H1 (cell line): Measurements from ENCODE around the gene SLIT3. TPM values are rescaled to one million over a fixed set of nuclear protein-coding genes. Genes with fewer than 3 reads are reported as not detected.

ENCODE experiments used
- CTCF ChIA-PET: fragments of 300-600 bp; sonication (Branson Sonifier 250); formaldehyde crosslinking; loops from one replicate; lab custom pipeline; 2021; ENCODE audit not compliant: partially characterized antibody; lab: Charles Lee
- POLR2A ChIA-PET: fragments of 300-600 bp; sonication (Branson Sonifier 250); formaldehyde crosslinking; loops from one replicate; lab custom pipeline; 2021; ENCODE audit warnings: inconsistent platforms; ENCODE audit not compliant: partially characterized antibody; lab: Charles Lee
- DNase-seq, 2 experiments: peaks; one replicate each; pipeline versions ENCODE4 v3.0.0 to v3.0.0-alpha.2; 2010 to 2022; ENCODE audit warnings: low spot score in 2 of 2, low read depth in 1 of 2, mixed read lengths in 1 of 2
- FAIRE-seq: peaks from 2 replicates; lab custom pipeline; 2011; peaks lifted over from hg19 to GRCh38; lab: Jason Lieb, UNC
- H2AFZ ChIP-seq: 2 replicates; pipeline ENCODE4 v1.8.1; 2012; ENCODE audit warnings: low read length, inconsistent platforms
- H2AK5ac ChIP-seq: 2 replicates; pipeline ENCODE4 v1.6.1; 2013; ENCODE audit warnings: low read depth, low read length
- H2BK120ac ChIP-seq: replicated peaks from 2 replicates; pipeline ENCODE3; 2013; ENCODE audit warnings: low read depth, low read length, inconsistent platforms
- H2BK12ac ChIP-seq: 2 replicates; pipeline ENCODE4 v1.6.1; 2013; ENCODE audit warnings: low read depth, low read length
- H2BK15ac ChIP-seq: 2 replicates; pipeline ENCODE4 v1.6.1; 2013; ENCODE audit warnings: low read length
- H2BK20ac ChIP-seq: 2 replicates; pipeline ENCODE4 v1.6.1; 2013; ENCODE audit warnings: low read length
- H2BK5ac ChIP-seq: 2 replicates; pipeline ENCODE4 v1.6.1; 2013; ENCODE audit warnings: low read depth, low read length
- H3K14ac ChIP-seq: 2 replicates; pipeline ENCODE4 v1.6.1; 2013; ENCODE audit warnings: inconsistent platforms; ENCODE audit not compliant: insufficient read length
- H3K18ac ChIP-seq: 2 replicates; pipeline ENCODE4 v1.6.1; 2013; ENCODE audit warnings: low read length; ENCODE audit errors: extremely low read depth
- H3K23ac ChIP-seq: 2 replicates; pipeline ENCODE4 v1.6.1; 2013; ENCODE audit warnings: inconsistent platforms; ENCODE audit not compliant: insufficient read length
- H3K23me2 ChIP-seq: 2 replicates; pipeline ENCODE4 v1.6.1; 2013; ENCODE audit warnings: low read depth, low read length
- H3K27ac ChIP-seq: 2 replicates; pipeline ENCODE4 v1.6.1; 2011; ENCODE audit warnings: low read depth, low read length, inconsistent platforms
- H3K27me3 ChIP-seq, 4 experiments: replicated peaks in 1 of 4; 1 replicate in 1 of 4; 2 replicates in 3 of 4; pipeline versions ENCODE4 v1.6.1 to v1.8.1; 2011 to 2013; ENCODE audit warnings: low read length in 3 of 4, mild to moderate bottlenecking in 3 of 4, inconsistent platforms in 2 of 4, mixed read lengths in 2 of 4, moderate library complexity in 1 of 4; ENCODE audit not compliant: control insufficient read depth in 3 of 4, insufficient read depth in 3 of 4; ENCODE audit errors: extremely low read depth in 1 of 4
- H3K36me3 ChIP-seq, 4 experiments: 2 replicates each; pipeline versions ENCODE4 v1.6.1 to v1.8.1; 2011 to 2013; ENCODE audit warnings: mild to moderate bottlenecking in 4 of 4, low read length in 3 of 4, moderate library complexity in 2 of 4, control low read depth in 1 of 4, inconsistent platforms in 1 of 4; ENCODE audit not compliant: insufficient read depth in 4 of 4, control insufficient read depth in 2 of 4
- H3K4ac ChIP-seq: replicated peaks from 2 replicates; pipeline ENCODE3; 2013; ENCODE audit warnings: low read length, low read depth, mixed read lengths, inconsistent platforms; ENCODE audit not compliant: insufficient read length
- H3K4me1 ChIP-seq, 4 experiments: replicated peaks in 1 of 4; 1 replicate in 1 of 4; 2 replicates in 3 of 4; pipeline versions ENCODE4 v1.6.1 to v1.8.1; 2011 to 2013; ENCODE audit warnings: low read length in 3 of 4, inconsistent platforms in 2 of 4, mixed read lengths in 1 of 4; ENCODE audit not compliant: insufficient read depth in 4 of 4, control insufficient read depth in 3 of 4
- H3K4me2 ChIP-seq, 2 experiments: 2 replicates each; pipeline versions ENCODE4 v1.6.1 to v1.8.1; 2011 to 2013; ENCODE audit warnings: low read depth in 2 of 2, low read length in 2 of 2, control low read depth in 1 of 2, inconsistent platforms in 1 of 2, mild to moderate bottlenecking in 1 of 2; ENCODE audit not compliant: insufficient read depth in 1 of 2
- H3K4me3 ChIP-seq, 4 experiments: fragments of 200-600, 300-600 bp in 1 of 4; sonication (generic), shearing (Covaris generic), sonication (Bioruptor Twin) in 1 of 4; 2 replicates each; pipeline versions ENCODE4 v1.5.1 to v1.8.1; 2011 to 2016; ENCODE audit warnings: low read length in 4 of 4, low read depth in 3 of 4, control low read depth in 2 of 4, inconsistent platforms in 2 of 4, mild to moderate bottlenecking in 2 of 4, mixed read lengths in 1 of 4, moderate library complexity in 1 of 4; ENCODE audit not compliant: insufficient read depth in 2 of 4; ENCODE audit errors: extremely low read depth in 1 of 4
- H3K56ac ChIP-seq: replicated peaks from 2 replicates; pipeline ENCODE3; 2013; ENCODE audit warnings: low read depth, mild to moderate bottlenecking, mixed read lengths, low read length, inconsistent platforms; ENCODE audit not compliant: insufficient read length
- H3K79me1 ChIP-seq: 2 replicates; pipeline ENCODE4 v1.6.1; 2013; ENCODE audit warnings: low read depth, low read length, control low read depth
- H3K79me2 ChIP-seq, 2 experiments: 2 replicates each; pipeline versions ENCODE4 v1.6.1 to v1.8.1; 2012 to 2013; ENCODE audit warnings: low read length in 2 of 2, mild to moderate bottlenecking in 2 of 2, inconsistent platforms in 1 of 2; ENCODE audit not compliant: insufficient read depth in 2 of 2, control insufficient read depth in 1 of 2
- H3K9ac ChIP-seq, 4 experiments: replicated peaks in 1 of 4; 1 replicate in 1 of 4; 2 replicates in 3 of 4; pipeline versions ENCODE4 v1.6.1 to v1.8.1; 2011 to 2013; ENCODE audit warnings: low read depth in 3 of 4, low read length in 3 of 4, control low read depth in 2 of 4, mild to moderate bottlenecking in 2 of 4, moderate library complexity in 2 of 4, inconsistent platforms in 1 of 4; ENCODE audit errors: extremely low read depth in 1 of 4
- H3K9me3 ChIP-seq, 2 experiments: 2 replicates each; pipeline versions ENCODE4 v1.6.1 to v1.8.1; 2012 to 2013; ENCODE audit warnings: mild to moderate bottlenecking in 2 of 2, moderate library complexity in 2 of 2, control low read depth in 1 of 2, inconsistent platforms in 1 of 2, low read depth in 1 of 2, low read length in 1 of 2, mixed read lengths in 1 of 2; ENCODE audit not compliant: insufficient read depth in 2 of 2
- H4K20me1 ChIP-seq, 2 experiments: replicated peaks in 1 of 2; 2 replicates each; pipeline versions ENCODE3 to v1.8.1; 2011 to 2013; ENCODE audit warnings: inconsistent platforms in 2 of 2, low read length in 2 of 2, mild to moderate bottlenecking in 1 of 2; ENCODE audit not compliant: insufficient read depth in 2 of 2, control insufficient read depth in 1 of 2
- H4K5ac ChIP-seq: 2 replicates; pipeline ENCODE4 v1.6.1; 2013; ENCODE audit warnings: low read length, low read depth, mixed read lengths, inconsistent platforms; ENCODE audit not compliant: insufficient read length
- H4K8ac ChIP-seq: 2 replicates; pipeline ENCODE4 v1.8.0; 2013; ENCODE audit warnings: mild to moderate bottlenecking, moderate library complexity, low read length, inconsistent platforms; ENCODE audit not compliant: insufficient read depth; ENCODE audit errors: extremely low read depth
- H4K91ac ChIP-seq: replicated peaks from 2 replicates; pipeline ENCODE3; 2013; ENCODE audit warnings: low read length, mixed read lengths, inconsistent platforms; ENCODE audit not compliant: insufficient read length
- BCL11A ChIP-seq, 2 experiments: IDR thresholded peaks; one replicate each; pipeline ENCODE4 v1.6.1; 2011; ENCODE audit warnings: low read depth in 2 of 2, low read length in 2 of 2, mild to moderate bottlenecking in 2 of 2
- TEAD4 ChIP-seq: IDR thresholded peaks from 2 replicates; pipeline ENCODE4 v1.6.1; 2012; ENCODE audit warnings: low read depth, low read length, inconsistent platforms, mixed read lengths
- WGBS, 2 experiments: shearing (Covaris generic) in 1 of 2; methylation state at CpG; one replicate each; pipeline versions ENCODE4 v1.1.6 to v1.1.7; 2013 to 2015; ENCODE audit warnings: low lambda C conversion rate in 2 of 2, mixed read lengths in 2 of 2, inconsistent platforms in 1 of 2, low coverage in 1 of 2, missing lambda C conversion rate in 1 of 2; ENCODE audit not compliant: insufficient replicate concordance in 2 of 2, insufficient coverage in 1 of 2, insufficient read length in 1 of 2; ENCODE audit errors: extremely low coverage in 1 of 2, missing lambda C conversion rate in 1 of 2; 5-methylcytosine and 5-hydroxymethylcytosine counted together
- polyA plus RNA-seq, 7 experiments: library from polyadenylated mRNA; depleted of rRNA in 3 of 7; stranded (reverse) in 5 of 7; unstranded in 2 of 7; fragments of >200 nt in 5 of 7; fragments of 200-250 nt in 2 of 7; gene quantifications; 1 replicate in 5 of 7; 2 replicates in 1 of 7; 4 replicates in 1 of 7; pipeline versions ENCODE4 v1.2.1 to v1.2.3, GENCODE V29; 2011 to 2013; ENCODE audit warnings: missing spikeins in 2 of 7, mixed read lengths in 2 of 7
- total RNA-seq: library from RNA; stranded (reverse); fragmentation: NEBNext Ultra II Directional; extraction: Animal tissue kit (Norgen Biotek cat#: 25700); gene quantifications from 2 replicates; pipeline ENCODE4 v1.2.1, GENCODE V29; 2021

SLIT3 gene
- total and polyA plus RNA-seq, 2 of the 8 experiments (the other 6 are each of a cell fraction or from before 2014, with no cell fraction given) = 1.1 to 1.2 TPM

DNA sequence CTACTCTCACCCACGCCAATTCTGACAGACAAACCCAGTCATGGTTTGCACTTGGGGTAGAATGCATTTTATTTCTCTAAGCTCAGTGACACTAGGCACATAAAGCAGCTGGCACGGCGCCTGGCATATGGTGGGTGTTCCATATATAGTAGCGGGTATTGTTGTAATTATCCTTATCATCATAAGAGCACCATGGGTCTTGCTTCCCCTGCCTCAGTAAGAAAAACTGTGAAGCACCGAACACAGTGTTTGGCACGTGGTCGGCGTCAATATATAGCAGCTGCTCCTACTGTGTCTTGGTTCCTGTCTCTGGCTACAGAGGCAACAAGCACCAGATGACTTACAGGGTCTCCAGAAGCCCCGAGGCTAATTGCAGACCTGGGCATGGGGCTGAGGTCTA is 527.7 kb downstream of the SLIT3 start:
- Histone ChIP-seq H3K23ac (no peak overlapping the region), H4K8ac (no peak overlapping the region), H3K79me1 (no peaks in the 10 kb centered on the region), H3K4me3 (no peak overlapping the region), H2AK5ac (no peak overlapping the region), H3K4me2 (no peak overlapping the region), H3K4ac (no peak overlapping the region), H2BK120ac (no peak overlapping the region), H3K14ac (no peak overlapping the region), H3K79me2 (no peaks in the 10 kb centered on the region), H3K4me1 (no peaks in the 10 kb centered on the region), H2BK12ac (no peak overlapping the region), H2BK15ac (no peak overlapping the region), H2AFZ (no peak overlapping the region), H4K20me1 (no peaks in the 10 kb centered on the region), H3K18ac (no peak overlapping the region), H3K36me3 (no peaks in the 10 kb centered on the region), H3K27ac (no peak overlapping the region), H3K23me2 (no peaks in the 10 kb centered on the region), H2BK5ac (no peak overlapping the region), H4K5ac (no peak overlapping the region), H3K9ac (no peak overlapping the region), H3K9me3 (peaks cover 0 to under 1% of the 10 kb centered on the region in 2 experiments; a peak in 2 of 4 replicates), H4K91ac (no peak overlapping the region), H3K27me3 (no peaks in the 10 kb centered on the region), H3K56ac (no peak overlapping the region), H2BK20ac (no peak overlapping the region)
- TF ChIP-seq TEAD4 (no peak), BCL11A (IDR thresholded peaks at IDR 0.05; ENCODE audit: low read depth in 2 of 2, low read length in 2 of 2) (no peak)
- CTCF ChIA-PET = interaction anchor here (0.6 to 1.7 kb wide), 5 partner anchors 11 to 153 kb away, joined by 3 to 5 read pairs (median 3); no protein-coding TSS in a partner anchor
- POLR2A ChIA-PET = no interaction called here
- DNase-seq (no peak), FAIRE-seq (no peak)
- 91% methylated on average over 9 of the region's 9 CpGs; no CpG with 5 or more reads in 1 of the 2 experiments for WGBS, 2 experiments
